ENCODE measurements around the gene GMPS. TPM values are rescaled to one million over a fixed set of nuclear protein-coding genes. Genes with fewer than 3 reads are reported as not detected.

GMPS gene
- total RNA-seq, 3 donors from 2014 or later: 20.2 to 44.7 (median 35.4) TPM

DNA sequence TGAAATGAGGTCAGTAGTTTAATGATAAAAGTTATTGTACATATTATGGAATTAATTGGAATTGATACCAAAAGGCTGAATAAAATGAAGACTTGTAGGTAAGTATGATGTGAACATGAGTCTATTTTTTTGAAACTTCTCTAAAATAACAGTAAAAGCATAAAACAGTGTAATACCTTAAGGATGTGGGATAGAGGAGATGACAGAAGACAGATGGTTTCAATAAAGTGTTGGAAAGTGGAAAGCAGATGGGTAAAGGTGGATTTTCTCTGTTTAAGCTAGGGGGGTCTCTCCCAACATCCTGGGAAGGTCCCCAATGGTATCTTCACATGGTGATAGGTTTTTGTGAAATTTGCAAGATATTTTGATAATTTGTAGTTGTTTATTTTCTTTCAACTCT lies 41.6 kb downstream of the GMPS start:
- H3K4me3 ChIP-seq: no peak overlapping the region
- H3K4me1 ChIP-seq (ENCODE audit: low read depth): no peaks in the 10 kb centered on the region
- TF ChIP-seq, protein P1, sequence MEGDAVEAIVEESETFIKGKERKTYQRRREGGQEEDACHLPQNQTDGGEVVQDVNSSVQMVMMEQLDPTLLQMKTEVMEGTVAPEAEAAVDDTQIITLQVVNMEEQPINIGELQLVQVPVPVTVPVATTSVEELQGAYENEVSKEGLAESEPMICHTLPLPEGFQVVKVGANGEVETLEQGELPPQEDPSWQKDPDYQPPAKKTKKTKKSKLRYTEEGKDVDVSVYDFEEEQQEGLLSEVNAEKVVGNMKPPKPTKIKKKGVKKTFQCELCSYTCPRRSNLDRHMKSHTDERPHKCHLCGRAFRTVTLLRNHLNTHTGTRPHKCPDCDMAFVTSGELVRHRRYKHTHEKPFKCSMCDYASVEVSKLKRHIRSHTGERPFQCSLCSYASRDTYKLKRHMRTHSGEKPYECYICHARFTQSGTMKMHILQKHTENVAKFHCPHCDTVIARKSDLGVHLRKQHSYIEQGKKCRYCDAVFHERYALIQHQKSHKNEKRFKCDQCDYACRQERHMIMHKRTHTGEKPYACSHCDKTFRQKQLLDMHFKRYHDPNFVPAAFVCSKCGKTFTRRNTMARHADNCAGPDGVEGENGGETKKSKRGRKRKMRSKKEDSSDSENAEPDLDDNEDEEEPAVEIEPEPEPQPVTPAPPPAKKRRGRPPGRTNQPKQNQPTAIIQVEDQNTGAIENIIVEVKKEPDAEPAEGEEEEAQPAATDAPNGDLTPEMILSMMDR (IDR thresholded peaks at IDR 0.05): no peak
- peaks cover 8% of the 10 kb centered on the region for H3K36me3 ChIP-seq (ENCODE audit: low read depth)
- H3K9me3 ChIP-seq: no peaks in the 10 kb centered on the region
- DNase-seq (no peak), ATAC-seq (no peak)
- intact Hi-C loops (cut with DNase I, micrococcal nuclease): no loop called here

- Histone ChIP-seq H3K9me3 (no peaks in the 10 kb centered on the region), H3K36me3 (ENCODE audit: low read depth) (peaks cover 8% of the 10 kb centered on the region), H3K4me3 (no peak overlapping the region), H3K4me1 (ENCODE audit: low read depth) (no peaks in the 10 kb centered on the region)
- ATAC-seq (no peak), DNase-seq (no peak)
- intact Hi-C loops (cut with DNase I, micrococcal nuclease): no loop called here
- TF ChIP-seq, protein P1 (IDR thresholded peaks at IDR 0.05): no peak
Measured at GRCh38 chr3:155912579-155913190, 42.2 kb downstream of the GMPS start.

GRCh38 chr3:155917781-155918180 lies 47.3 kb downstream of the GMPS start:
- Histone ChIP-seq H3K36me3 (ENCODE audit: low read depth) (peaks cover 8% of the 10 kb centered on the region), H3K4me3 (no peak overlapping the region), H3K4me1 (ENCODE audit: low read depth) (no peaks in the 10 kb centered on the region), H3K9me3 (no peaks in the 10 kb centered on the region)
- intact Hi-C loops (cut with DNase I, micrococcal nuclease): no loop called here
- ATAC-seq: no peak
- TF ChIP-seq, protein P1 (IDR thresholded peaks at IDR 0.05): no peak
- no peak for DNase-seq

- intact Hi-C loops (cut with DNase I, micrococcal nuclease): no loop called here
- no peaks in the 10 kb centered on the region for H3K4me1 ChIP-seq (ENCODE audit: low read depth)
- ATAC-seq: no peak
- H3K9me3 ChIP-seq: no peaks in the 10 kb centered on the region
- no peak for DNase-seq
- no peak overlapping the region for H3K4me3 ChIP-seq
- H3K36me3 ChIP-seq (ENCODE audit: low read depth): peaks cover 8% of the 10 kb centered on the region
- TF ChIP-seq, protein P1 (IDR thresholded peaks at IDR 0.05): no peak
Measured at GRCh38 chr3:155919728-155920127, 49.3 kb downstream of the GMPS start.

- H3K4me3 ChIP-seq: no peak overlapping the region
- H3K9me3 ChIP-seq: no peaks in the 10 kb centered on the region
- no peaks in the 10 kb centered on the region for H3K36me3 ChIP-seq (ENCODE audit: low read depth)
- no peaks in the 10 kb centered on the region for H3K4me1 ChIP-seq (ENCODE audit: low read depth)
- TF ChIP-seq, protein P1 (IDR thresholded peaks at IDR 0.05): no peak
- DNase-seq (no peak), ATAC-seq (no peak)
- intact Hi-C loops (cut with DNase I, micrococcal nuclease): no loop called here
Measured at GRCh38 chr3:155921486-155921885, 51.0 kb downstream of the GMPS start.

DNA sequence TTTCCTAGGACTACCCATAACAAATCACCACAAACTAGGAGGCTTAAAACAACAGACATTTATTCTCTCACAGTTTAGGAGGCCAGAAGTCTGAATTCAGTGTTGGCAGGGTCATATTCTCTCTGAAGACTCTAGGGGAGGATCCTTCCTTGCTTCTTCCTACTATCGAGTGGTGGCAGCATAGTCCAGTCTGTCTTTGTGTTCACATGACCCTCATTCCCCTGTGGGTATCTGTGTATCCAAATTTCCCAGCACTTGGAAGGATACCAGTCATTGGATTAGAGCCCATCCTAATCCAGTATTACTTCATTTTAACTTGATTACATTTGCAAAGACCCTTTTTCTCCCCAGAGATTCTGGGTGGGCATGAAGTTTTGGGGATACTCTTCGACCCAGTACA lies 63.8 kb downstream of the GMPS start:
- Histone ChIP-seq H3K36me3 (ENCODE audit: low read depth) (no peaks in the 10 kb centered on the region), H3K4me1 (ENCODE audit: low read depth) (no peaks in the 10 kb centered on the region), H3K4me3 (no peak overlapping the region), H3K9me3 (no peaks in the 10 kb centered on the region)
- ATAC-seq (no peak), DNase-seq (no peak)
- TF ChIP-seq, protein P1 (IDR thresholded peaks at IDR 0.05): no peak
- intact Hi-C loops (cut with DNase I, micrococcal nuclease): no loop called here
